SK-N-SH treated with all-trans-retinoic acid at 6 μM for 48 hours (cell line): ENCODE results near the gene COL4A1.

Experiments used
- ATAC-seq: fragments of 200-7000 bp; cut with Tn5 transposase; 3 replicates; pipeline ENCODE4 v1.9.1; 2020; ENCODE audit warnings: mild to moderate bottlenecking, moderate library complexity
- ARNTL ChIP-seq: fragments of 450-650 bp; formaldehyde crosslinking; IDR thresholded peaks from 2 replicates; pipeline ENCODE4 v1.5.0; 2020; ENCODE audit warnings: low read depth, mild to moderate bottlenecking, moderate library complexity, borderline replicate concordance
- CSDC2 ChIP-seq: fragments of 250-450 bp; sonication (Bioruptor Pico); IDR thresholded peaks from 2 replicates; pipeline ENCODE4 v1.5.0; 2020; ENCODE audit warnings: mild to moderate bottlenecking, moderate library complexity
- ESRRG ChIP-seq: fragments of 250-450 bp; sonication (Bioruptor Pico); IDR thresholded peaks from 2 replicates; pipeline ENCODE4 v1.6.1; 2021; ENCODE audit warnings: mild to moderate bottlenecking
- GLIS3 ChIP-seq: fragments of 250-450 bp; sonication (Bioruptor Pico); IDR thresholded peaks from 2 replicates; pipeline ENCODE4 v1.5.0; 2020; ENCODE audit warnings: mild to moderate bottlenecking, moderate library complexity
- ISL1 ChIP-seq: fragments of 250-450 bp; sonication (Bioruptor Pico); IDR thresholded peaks from 2 replicates; pipeline ENCODE4 v2.1.2; 2022; ENCODE audit warnings: mild to moderate bottlenecking, moderate library complexity
- OSR1 ChIP-seq: fragments of 250-450 bp; sonication (Bioruptor Pico); IDR thresholded peaks from 2 replicates; pipeline ENCODE4 v1.8.0; 2022; ENCODE audit warnings: moderate library complexity, mild to moderate bottlenecking, inconsistent platforms
- PPARA ChIP-seq: fragments of 250-450 bp; sonication (Bioruptor Pico); IDR thresholded peaks from 2 replicates; pipeline ENCODE4 v1.5.0; 2020; ENCODE audit warnings: mild to moderate bottlenecking, borderline replicate concordance
- RARB ChIP-seq: fragments of 250-450 bp; sonication (Bioruptor Pico); IDR thresholded peaks from 2 replicates; pipeline ENCODE4 v1.8.0; 2021; ENCODE audit warnings: mild to moderate bottlenecking, moderate library complexity
- SNAI2 ChIP-seq: fragments of 250-450 bp; sonication (Bioruptor Pico); IDR thresholded peaks from 2 replicates; pipeline ENCODE4 v1.5.0; 2020; ENCODE audit warnings: mild to moderate bottlenecking, moderate library complexity
- TCF4 ChIP-seq: fragments of 250-450 bp; sonication (Bioruptor Pico); IDR thresholded peaks from 2 replicates; pipeline ENCODE4 v1.8.0; 2021; ENCODE audit warnings: mild to moderate bottlenecking, moderate library complexity, borderline replicate concordance
- TOX ChIP-seq: fragments of 250-450 bp; sonication (Bioruptor Pico); IDR thresholded peaks from 2 replicates; pipeline ENCODE4 v1.8.0; 2021; ENCODE audit warnings: mild to moderate bottlenecking, moderate library complexity, borderline replicate concordance
- ZC3H10 ChIP-seq: fragments of 250-450 bp; sonication (Bioruptor Pico); IDR thresholded peaks from 2 replicates; pipeline ENCODE4 v1.5.1; 2021; ENCODE audit warnings: mild to moderate bottlenecking, moderate library complexity
- ZFP3 ChIP-seq: fragments of 250-450 bp; sonication (Bioruptor Pico); IDR thresholded peaks from 2 replicates; pipeline ENCODE4 v1.5.0; 2020; ENCODE audit warnings: mild to moderate bottlenecking, moderate library complexity
- ZFP30 ChIP-seq: fragments of 450-650 bp; formaldehyde crosslinking; IDR thresholded peaks from 2 replicates; pipeline ENCODE4 v1.5.0; 2022; ENCODE audit warnings: mild to moderate bottlenecking, moderate library complexity
- ZNF565 ChIP-seq: fragments of 450-650 bp; formaldehyde crosslinking; conservative IDR thresholded peaks from 2 replicates; pipeline ENCODE4 v1.5.0; 2020; ENCODE audit warnings: low read depth, mild to moderate bottlenecking, moderate library complexity
- ZNF70 ChIP-seq: fragments of 450-650 bp; formaldehyde crosslinking; IDR thresholded peaks from 2 replicates; pipeline ENCODE4 v1.5.0; 2020; ENCODE audit warnings: mild to moderate bottlenecking, moderate library complexity
- ZNF8 ChIP-seq: fragments of 450-650 bp; formaldehyde crosslinking; IDR thresholded peaks from 2 replicates; pipeline ENCODE4 v1.5.0; 2020; ENCODE audit warnings: mild to moderate bottlenecking, moderate library complexity
- TF ChIP-seq, protein P1 (sequence below): fragments of 250-450 bp; sonication (Bioruptor Pico); IDR thresholded peaks from 2 replicates; pipeline ENCODE4 v1.5.0; 2020; ENCODE audit warnings: mild to moderate bottlenecking, moderate library complexity
- TF ChIP-seq, protein P2 (sequence below): fragments of 250-450 bp; sonication (Bioruptor Pico); IDR thresholded peaks from 2 replicates; pipeline ENCODE4 v1.8.0; 2020; ENCODE audit warnings: mild to moderate bottlenecking, moderate library complexity, borderline replicate concordance
- TF ChIP-seq, protein P3 (sequence below): fragments of 250-450 bp; sonication (Bioruptor Pico); IDR thresholded peaks from 2 replicates; pipeline ENCODE4 v1.5.1; 2021; ENCODE audit warnings: mild to moderate bottlenecking, moderate library complexity
- TF ChIP-seq, protein P4 (sequence below): fragments of 250-450 bp; sonication (Bioruptor Pico); IDR thresholded peaks from 2 replicates; pipeline ENCODE4 v1.5.1; 2020; ENCODE audit warnings: low read depth, mild to moderate bottlenecking, moderate library complexity
- TF ChIP-seq, protein P5 (sequence below): fragments of 250-450 bp; sonication (Bioruptor Pico); IDR thresholded peaks from 2 replicates; pipeline ENCODE4 v1.8.0; 2021; ENCODE audit warnings: low read depth, mild to moderate bottlenecking, moderate library complexity, borderline replicate concordance

The COL4A1 gene

DNA sequence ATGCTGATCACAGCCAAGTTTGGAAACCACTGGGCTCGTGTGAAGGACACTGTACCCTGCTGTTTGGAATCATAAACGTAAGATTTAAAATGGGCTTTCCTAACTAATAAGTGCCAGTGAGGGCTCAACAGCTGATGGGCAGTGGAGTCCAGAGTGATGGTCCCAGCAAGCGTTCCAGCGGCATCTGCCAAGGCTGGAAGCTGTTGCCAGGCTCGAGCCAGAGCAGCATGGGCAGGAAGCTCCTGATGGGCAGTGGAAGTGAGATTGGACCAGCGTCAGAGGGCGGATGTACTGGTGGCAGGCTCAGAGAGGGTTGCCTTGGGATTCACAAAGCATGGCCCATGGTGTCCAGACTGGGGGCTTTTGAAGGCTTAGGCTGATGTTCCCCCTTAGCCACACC, 30.3 kb upstream of the COL4A1 start:
- no peak for TF ChIP-seq ZNF8 (CRISPR knock-in tag)
- TF ChIP-seq, protein P1, sequence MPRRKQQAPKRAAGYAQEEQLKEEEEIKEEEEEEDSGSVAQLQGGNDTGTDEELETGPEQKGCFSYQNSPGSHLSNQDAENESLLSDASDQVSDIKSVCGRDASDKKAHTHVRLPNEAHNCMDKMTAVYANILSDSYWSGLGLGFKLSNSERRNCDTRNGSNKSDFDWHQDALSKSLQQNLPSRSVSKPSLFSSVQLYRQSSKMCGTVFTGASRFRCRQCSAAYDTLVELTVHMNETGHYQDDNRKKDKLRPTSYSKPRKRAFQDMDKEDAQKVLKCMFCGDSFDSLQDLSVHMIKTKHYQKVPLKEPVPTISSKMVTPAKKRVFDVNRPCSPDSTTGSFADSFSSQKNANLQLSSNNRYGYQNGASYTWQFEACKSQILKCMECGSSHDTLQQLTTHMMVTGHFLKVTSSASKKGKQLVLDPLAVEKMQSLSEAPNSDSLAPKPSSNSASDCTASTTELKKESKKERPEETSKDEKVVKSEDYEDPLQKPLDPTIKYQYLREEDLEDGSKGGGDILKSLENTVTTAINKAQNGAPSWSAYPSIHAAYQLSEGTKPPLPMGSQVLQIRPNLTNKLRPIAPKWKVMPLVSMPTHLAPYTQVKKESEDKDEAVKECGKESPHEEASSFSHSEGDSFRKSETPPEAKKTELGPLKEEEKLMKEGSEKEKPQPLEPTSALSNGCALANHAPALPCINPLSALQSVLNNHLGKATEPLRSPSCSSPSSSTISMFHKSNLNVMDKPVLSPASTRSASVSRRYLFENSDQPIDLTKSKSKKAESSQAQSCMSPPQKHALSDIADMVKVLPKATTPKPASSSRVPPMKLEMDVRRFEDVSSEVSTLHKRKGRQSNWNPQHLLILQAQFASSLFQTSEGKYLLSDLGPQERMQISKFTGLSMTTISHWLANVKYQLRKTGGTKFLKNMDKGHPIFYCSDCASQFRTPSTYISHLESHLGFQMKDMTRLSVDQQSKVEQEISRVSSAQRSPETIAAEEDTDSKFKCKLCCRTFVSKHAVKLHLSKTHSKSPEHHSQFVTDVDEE (CRISPR knock-in tag): no peak
- no peak for TF ChIP-seq ISL1 (CRISPR knock-in tag)
- TF ChIP-seq, protein P2, sequence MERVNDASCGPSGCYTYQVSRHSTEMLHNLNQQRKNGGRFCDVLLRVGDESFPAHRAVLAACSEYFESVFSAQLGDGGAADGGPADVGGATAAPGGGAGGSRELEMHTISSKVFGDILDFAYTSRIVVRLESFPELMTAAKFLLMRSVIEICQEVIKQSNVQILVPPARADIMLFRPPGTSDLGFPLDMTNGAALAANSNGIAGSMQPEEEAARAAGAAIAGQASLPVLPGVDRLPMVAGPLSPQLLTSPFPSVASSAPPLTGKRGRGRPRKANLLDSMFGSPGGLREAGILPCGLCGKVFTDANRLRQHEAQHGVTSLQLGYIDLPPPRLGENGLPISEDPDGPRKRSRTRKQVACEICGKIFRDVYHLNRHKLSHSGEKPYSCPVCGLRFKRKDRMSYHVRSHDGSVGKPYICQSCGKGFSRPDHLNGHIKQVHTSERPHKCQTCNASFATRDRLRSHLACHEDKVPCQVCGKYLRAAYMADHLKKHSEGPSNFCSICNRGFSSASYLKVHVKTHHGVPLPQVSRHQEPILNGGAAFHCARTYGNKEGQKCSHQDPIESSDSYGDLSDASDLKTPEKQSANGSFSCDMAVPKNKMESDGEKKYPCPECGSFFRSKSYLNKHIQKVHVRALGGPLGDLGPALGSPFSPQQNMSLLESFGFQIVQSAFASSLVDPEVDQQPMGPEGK: no peak
- TF ChIP-seq, protein P3, sequence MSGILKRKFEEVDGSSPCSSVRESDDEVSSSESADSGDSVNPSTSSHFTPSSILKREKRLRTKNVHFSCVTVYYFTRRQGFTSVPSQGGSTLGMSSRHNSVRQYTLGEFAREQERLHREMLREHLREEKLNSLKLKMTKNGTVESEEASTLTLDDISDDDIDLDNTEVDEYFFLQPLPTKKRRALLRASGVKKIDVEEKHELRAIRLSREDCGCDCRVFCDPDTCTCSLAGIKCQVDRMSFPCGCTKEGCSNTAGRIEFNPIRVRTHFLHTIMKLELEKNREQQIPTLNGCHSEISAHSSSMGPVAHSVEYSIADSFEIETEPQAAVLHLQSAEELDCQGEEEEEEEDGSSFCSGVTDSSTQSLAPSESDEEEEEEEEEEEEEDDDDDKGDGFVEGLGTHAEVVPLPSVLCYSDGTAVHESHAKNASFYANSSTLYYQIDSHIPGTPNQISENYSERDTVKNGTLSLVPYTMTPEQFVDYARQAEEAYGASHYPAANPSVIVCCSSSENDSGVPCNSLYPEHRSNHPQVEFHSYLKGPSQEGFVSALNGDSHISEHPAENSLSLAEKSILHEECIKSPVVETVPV: no peak
- TF ChIP-seq OSR1 (CRISPR knock-in tag): no peak
- TF ChIP-seq SNAI2 (CRISPR knock-in tag): no peak
- no peak for TF ChIP-seq ZFP3 (CRISPR knock-in tag)
- TF ChIP-seq ESRRG (CRISPR knock-in tag): no peak
- TF ChIP-seq TOX (CRISPR knock-in tag): no peak
- TF ChIP-seq, all 23 proteins: peak for 0
- no peak for ATAC-seq

DNA sequence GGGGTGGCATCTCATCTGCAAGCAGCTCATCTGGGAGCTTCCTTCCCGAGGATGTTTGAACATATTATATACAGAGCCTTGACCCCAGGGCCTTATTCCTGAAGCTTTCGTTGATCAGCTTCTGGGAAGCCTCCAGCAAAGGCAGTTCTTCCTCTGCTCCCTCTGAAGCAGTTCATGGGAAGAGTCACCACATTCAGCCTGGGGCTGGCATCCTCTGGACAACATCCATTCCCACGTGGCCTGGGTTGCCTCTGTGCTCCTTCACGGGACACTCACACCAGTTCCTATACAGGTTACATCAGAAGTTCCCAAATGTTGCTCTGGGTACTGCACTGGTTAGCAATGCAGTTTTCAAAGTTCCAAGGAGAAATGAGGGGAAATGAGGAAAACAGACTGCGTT, 29.7 kb upstream of the COL4A1 start:
- no peak for ATAC-seq
- no peak for TF ChIP-seq ARNTL (CRISPR knock-in tag)
- no peak for TF ChIP-seq ZC3H10
- TF ChIP-seq ISL1 (CRISPR knock-in tag): no peak
- TF ChIP-seq ZNF565 (CRISPR knock-in tag): no peak
- TF ChIP-seq, protein P3: no peak
- TF ChIP-seq ZFP30: no peak
- TF ChIP-seq PPARA (CRISPR knock-in tag): no peak
- TF ChIP-seq ESRRG (CRISPR knock-in tag): no peak
- TF ChIP-seq SNAI2 (CRISPR knock-in tag): no peak
- TF ChIP-seq RARB: no peak
- TF ChIP-seq, protein P2: no peak
- no peak for TF ChIP-seq CSDC2 (CRISPR knock-in tag)
- TF ChIP-seq TOX (CRISPR knock-in tag): no peak
- no peak for TF ChIP-seq ZNF8 (CRISPR knock-in tag)
- TF ChIP-seq, protein P4, sequence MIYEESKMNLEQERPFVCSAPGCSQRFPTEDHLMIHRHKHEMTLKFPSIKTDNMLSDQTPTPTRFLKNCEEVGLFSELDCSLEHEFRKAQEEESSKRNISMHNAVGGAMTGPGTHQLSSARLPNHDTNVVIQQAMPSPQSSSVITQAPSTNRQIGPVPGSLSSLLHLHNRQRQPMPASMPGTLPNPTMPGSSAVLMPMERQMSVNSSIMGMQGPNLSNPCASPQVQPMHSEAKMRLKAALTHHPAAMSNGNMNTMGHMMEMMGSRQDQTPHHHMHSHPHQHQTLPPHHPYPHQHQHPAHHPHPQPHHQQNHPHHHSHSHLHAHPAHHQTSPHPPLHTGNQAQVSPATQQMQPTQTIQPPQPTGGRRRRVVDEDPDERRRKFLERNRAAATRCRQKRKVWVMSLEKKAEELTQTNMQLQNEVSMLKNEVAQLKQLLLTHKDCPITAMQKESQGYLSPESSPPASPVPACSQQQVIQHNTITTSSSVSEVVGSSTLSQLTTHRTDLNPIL: no peak
- TF ChIP-seq TCF4: no peak

DNA sequence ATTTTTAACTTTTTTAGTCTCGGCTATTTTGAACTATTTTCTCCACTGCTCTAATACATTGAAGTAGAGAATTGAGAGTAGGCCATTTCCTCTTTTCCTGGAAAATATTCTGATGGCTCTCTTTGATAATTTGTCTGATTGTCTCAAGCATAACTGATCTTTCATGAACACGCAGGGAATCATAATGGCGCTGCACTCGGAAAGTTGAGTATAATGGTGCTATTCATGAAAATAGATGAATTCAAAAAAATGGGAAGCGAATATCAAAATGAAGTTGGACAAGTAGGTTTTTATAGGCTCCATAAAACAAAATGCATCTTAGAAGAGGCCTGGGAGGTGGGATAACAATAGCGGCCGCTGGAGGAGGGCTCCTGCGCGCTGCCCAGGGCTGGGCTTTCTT, 29.2 kb upstream of the COL4A1 start:
- ATAC-seq: no peak
- TF ChIP-seq ZC3H10 (no peak), TCF4 (no peak), RARB (no peak), ZFP30 (no peak), ZNF8 (CRISPR knock-in tag) (no peak), GLIS3 (CRISPR knock-in tag) (no peak), ZNF565 (CRISPR knock-in tag) (no peak), ZNF70 (CRISPR knock-in tag) (no peak)
- TF ChIP-seq, protein P3: no peak
- TF ChIP-seq, protein P5, sequence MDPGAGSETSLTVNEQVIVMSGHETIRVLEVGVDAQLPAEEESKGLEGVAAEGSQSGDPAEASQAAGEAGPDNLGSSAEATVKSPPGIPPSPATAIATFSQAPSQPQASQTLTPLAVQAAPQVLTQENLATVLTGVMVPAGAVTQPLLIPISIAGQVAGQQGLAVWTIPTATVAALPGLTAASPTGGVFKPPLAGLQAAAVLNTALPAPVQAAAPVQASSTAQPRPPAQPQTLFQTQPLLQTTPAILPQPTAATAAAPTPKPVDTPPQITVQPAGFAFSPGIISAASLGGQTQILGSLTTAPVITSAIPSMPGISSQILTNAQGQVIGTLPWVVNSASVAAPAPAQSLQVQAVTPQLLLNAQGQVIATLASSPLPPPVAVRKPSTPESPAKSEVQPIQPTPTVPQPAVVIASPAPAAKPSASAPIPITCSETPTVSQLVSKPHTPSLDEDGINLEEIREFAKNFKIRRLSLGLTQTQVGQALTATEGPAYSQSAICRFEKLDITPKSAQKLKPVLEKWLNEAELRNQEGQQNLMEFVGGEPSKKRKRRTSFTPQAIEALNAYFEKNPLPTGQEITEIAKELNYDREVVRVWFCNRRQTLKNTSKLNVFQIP: no peak
- TF ChIP-seq, protein P2: no peak
